Measurements from ENCODE around the gene FOXK1. TPM values are rescaled to one million over a fixed set of nuclear protein-coding genes. Genes with fewer than 3 reads are reported as not detected.

FOXK1 gene
- total and polyA plus RNA-seq, 2 of the 13 experiments (the other 11 are each of a cell fraction or from before 2014, with no cell fraction given): 4.6 to 8.8 TPM

DNA sequence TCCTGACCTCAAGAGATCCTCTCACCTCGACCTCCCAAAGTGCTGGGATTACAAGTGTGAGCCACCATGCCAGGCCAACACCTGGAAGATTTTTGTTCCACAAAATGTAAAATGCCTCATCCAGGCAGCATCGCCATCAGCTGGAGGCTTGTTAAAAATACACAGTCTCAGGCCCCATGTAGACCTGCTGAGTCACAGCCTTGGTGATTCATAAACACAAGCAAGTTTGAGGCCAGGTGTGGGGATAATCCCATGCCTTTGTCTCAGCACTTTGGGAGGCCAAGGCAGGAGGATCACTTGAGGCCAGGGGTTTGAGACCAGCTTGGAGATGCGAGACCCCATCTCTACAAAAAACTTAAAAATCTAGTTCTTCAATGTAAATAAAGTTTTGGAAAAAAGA lies 49.1 kb upstream of the FOXK1 start (continued):
- TF ChIP-seq SCMH1 (CRISPR knock-in tag; IDR thresholded peaks at IDR 0.05; ENCODE audit: borderline replicate concordance): no peak

DNA sequence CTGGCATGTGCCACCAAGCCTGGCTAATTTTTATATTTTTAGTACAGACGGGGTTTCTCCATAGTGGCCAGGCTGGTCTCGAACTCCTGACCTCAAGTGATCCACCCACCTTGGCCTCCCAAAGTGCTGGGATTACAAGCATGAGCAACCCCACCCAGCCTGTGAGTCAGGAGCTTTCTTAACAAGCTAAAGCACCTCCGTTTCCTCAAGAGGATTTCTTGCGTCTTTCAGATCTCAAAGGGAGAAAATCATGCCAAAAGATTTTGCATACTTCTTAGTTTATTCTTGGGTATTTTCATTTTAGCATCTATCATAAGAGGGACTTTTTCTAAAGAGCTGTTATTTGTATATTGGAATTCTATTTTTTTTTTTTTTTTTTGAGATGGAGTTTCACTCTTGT lies 47.9 kb upstream of the FOXK1 start:
- Histone ChIP-seq H3K4me2 (ENCODE audit: low read depth, low read length) (no peak overlapping the region), H3K27me3 (ENCODE audit: control insufficient read depth in 1 of 2, insufficient read depth in 2 of 2, low read length in 2 of 2) (no peaks in the 10 kb centered on the region), H2AFZ (ENCODE audit: low read length) (no peak overlapping the region), H3K4me1 (ENCODE audit: insufficient read depth, low read length) (peaks cover 25% of the 10 kb centered on the region), H3K79me2 (ENCODE audit: insufficient read depth, low read length) (no peaks in the 10 kb centered on the region), H4K20me1 (ENCODE audit: insufficient read depth, low read length) (no peaks in the 10 kb centered on the region), H3K9ac (ENCODE audit: insufficient read depth, low read depth, low read length) (no peak overlapping the region), H3K9me3 (ENCODE audit: low read length) (no peaks in the 10 kb centered on the region), H3K4me3 (replicated peaks in 1 of 3; ENCODE audit: insufficient read depth in 1 of 3, low read depth in 2 of 3, low read length in 3 of 3) (no peak overlapping the region), H3K27ac (ENCODE audit: extremely low read length, insufficient read depth, low read length) (no peak overlapping the region), H3K36me3 (replicated peaks in 1 of 2; ENCODE audit: control insufficient read depth in 1 of 2, insufficient read depth in 2 of 2, low read length in 2 of 2) (no peaks in the 10 kb centered on the region)
- no TSS peak for BruUV-seq (replicated peaks)
- intact Hi-C loops (cut with micrococcal nuclease; ENCODE audit: unreplicated experiment) (loop anchor here (5.0 kb wide), 1 partner anchor 197 kb away; no protein-coding TSS in a partner anchor), in situ Hi-C loops (cut with HindIII; ENCODE audit: extremely low pct_ligation_motif_present, low pct_unique_long_range_greater_than_20kb) (no loop called here)
- FAIRE-seq (no peak), DNase-seq (ENCODE audit: low spot score) (no peak), ATAC-seq (no peak)
- POLR2A ChIA-PET: no interaction called here
- TF ChIP-seq, protein P1, sequence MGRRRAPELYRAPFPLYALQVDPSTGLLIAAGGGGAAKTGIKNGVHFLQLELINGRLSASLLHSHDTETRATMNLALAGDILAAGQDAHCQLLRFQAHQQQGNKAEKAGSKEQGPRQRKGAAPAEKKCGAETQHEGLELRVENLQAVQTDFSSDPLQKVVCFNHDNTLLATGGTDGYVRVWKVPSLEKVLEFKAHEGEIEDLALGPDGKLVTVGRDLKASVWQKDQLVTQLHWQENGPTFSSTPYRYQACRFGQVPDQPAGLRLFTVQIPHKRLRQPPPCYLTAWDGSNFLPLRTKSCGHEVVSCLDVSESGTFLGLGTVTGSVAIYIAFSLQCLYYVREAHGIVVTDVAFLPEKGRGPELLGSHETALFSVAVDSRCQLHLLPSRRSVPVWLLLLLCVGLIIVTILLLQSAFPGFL (CRISPR knock-in tag; IDR thresholded peaks at IDR 0.05): no peak
- TF ChIP-seq, protein P2, sequence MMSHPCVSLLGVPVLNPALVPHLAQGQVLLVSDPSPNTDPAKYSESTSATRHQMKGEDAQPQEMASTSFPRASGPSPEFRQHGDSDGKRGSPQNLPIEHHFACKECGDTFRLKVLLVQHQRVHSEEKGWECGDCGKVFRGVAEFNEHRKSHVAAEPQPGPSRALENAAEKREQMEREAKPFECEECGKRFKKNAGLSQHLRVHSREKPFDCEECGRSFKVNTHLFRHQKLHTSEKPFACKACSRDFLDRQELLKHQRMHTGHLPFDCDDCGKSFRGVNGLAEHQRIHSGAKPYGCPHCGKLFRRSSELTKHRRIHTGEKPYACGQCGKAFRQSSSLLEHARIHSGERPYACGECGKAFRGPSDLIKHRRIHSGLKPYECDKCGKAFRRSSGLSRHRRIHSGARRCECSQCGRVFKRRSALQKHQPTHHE (CRISPR knock-in tag; IDR thresholded peaks at IDR 0.05; ENCODE audit: borderline replicate concordance): no peak
- TF ChIP-seq ZKSCAN5 (CRISPR knock-in tag; IDR thresholded peaks at IDR 0.05) (no peak), MED8 (CRISPR knock-in tag; IDR thresholded peaks at IDR 0.05; ENCODE audit: insufficient replicate concordance) (no peak), KLF15 (CRISPR knock-in tag; IDR thresholded peaks at IDR 0.05; ENCODE audit: borderline replicate concordance) (no peak), MTA1 (CRISPR knock-in tag; IDR thresholded peaks at IDR 0.05; ENCODE audit: borderline replicate concordance) (no peak), MYNN (CRISPR knock-in tag; IDR thresholded peaks at IDR 0.05; ENCODE audit: low read depth) (no peak), TMF1 (CRISPR knock-in tag; IDR thresholded peaks at IDR 0.05; ENCODE audit: low read depth) (no peak), ZFP37 (CRISPR knock-in tag; IDR thresholded peaks at IDR 0.05; ENCODE audit: borderline replicate concordance) (no peak), MIER3 (CRISPR knock-in tag; IDR thresholded peaks at IDR 0.05; ENCODE audit: borderline replicate concordance) (no peak), ZNF567 (CRISPR knock-in tag; IDR thresholded peaks at IDR 0.05; ENCODE audit: borderline replicate concordance) (no peak), ZNF547 (CRISPR knock-in tag; IDR thresholded peaks at IDR 0.05) (no peak), SNRNP70 (IDR thresholded peaks at IDR 0.05; ENCODE audit: low read depth, low read length) (no peak), HOXA7 (CRISPR knock-in tag; IDR thresholded peaks at IDR 0.05) (no peak)
- TF ChIP-seq, protein P3, sequence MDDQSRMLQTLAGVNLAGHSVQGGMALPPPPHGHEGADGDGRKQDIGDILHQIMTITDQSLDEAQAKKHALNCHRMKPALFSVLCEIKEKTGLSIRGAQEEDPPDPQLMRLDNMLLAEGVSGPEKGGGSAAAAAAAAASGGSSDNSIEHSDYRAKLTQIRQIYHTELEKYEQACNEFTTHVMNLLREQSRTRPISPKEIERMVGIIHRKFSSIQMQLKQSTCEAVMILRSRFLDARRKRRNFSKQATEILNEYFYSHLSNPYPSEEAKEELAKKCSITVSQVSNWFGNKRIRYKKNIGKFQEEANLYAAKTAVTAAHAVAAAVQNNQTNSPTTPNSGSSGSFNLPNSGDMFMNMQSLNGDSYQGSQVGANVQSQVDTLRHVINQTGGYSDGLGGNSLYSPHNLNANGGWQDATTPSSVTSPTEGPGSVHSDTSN (CRISPR knock-in tag; IDR thresholded peaks at IDR 0.05; ENCODE audit: borderline replicate concordance): no peak
- TF ChIP-seq, protein P4, sequence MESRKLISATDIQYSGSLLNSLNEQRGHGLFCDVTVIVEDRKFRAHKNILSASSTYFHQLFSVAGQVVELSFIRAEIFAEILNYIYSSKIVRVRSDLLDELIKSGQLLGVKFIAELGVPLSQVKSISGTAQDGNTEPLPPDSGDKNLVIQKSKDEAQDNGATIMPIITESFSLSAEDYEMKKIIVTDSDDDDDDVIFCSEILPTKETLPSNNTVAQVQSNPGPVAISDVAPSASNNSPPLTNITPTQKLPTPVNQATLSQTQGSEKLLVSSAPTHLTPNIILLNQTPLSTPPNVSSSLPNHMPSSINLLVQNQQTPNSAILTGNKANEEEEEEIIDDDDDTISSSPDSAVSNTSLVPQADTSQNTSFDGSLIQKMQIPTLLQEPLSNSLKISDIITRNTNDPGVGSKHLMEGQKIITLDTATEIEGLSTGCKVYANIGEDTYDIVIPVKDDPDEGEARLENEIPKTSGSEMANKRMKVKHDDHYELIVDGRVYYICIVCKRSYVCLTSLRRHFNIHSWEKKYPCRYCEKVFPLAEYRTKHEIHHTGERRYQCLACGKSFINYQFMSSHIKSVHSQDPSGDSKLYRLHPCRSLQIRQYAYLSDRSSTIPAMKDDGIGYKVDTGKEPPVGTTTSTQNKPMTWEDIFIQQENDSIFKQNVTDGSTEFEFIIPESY (CRISPR knock-in tag; IDR thresholded peaks at IDR 0.05): no peak
- CTCF ChIA-PET (ENCODE audit: low intra/inter-chr PET ratio, low total read pairs): no interaction called here
- WGBS (ENCODE audit: low lambda C conversion rate): 48% methylated on average over 3 of the region's 4 CpGs

Data from HepG2 (cell line).